ENCODE data around the gene CHML.

- TF ChIP-seq POLR2AphosphoS5 (IDR thresholded peaks at IDR 0.05) (no peak), CTCF (IDR thresholded peaks at IDR 0.05) (no peak), EP300 (IDR thresholded peaks at IDR 0.05; ENCODE audit: low read depth) (no peak)
Measured at GRCh38 chr1:241639623-241640148, 483 bp downstream of the CHML start.
